GM18507 (cell line): ENCODE data around the gene RASA3.
"Not testable (repeated sequence)": the region's sequence is repeated elsewhere in the genome, so short reads cannot be mapped to it uniquely, and the experiment has no call there.

Source experiments
- DNase-seq: peaks from one replicate; pipeline ENCODE4 v3.0.0; 2011; ENCODE audit warnings: low read depth; ENCODE audit not compliant: insufficient read length; ENCODE audit errors: extremely low spot score
- FAIRE-seq: peaks from 2 replicates; lab custom pipeline; 2011; peaks lifted over from hg19 to GRCh38; lab: Jason Lieb, UNC

The RASA3 gene

GRCh38 chr13:113989585-113990300, 142.7 kb downstream of the RASA3 start:
- DNase-seq (no peak), FAIRE-seq (no peak)

- DNase-seq, FAIRE-seq: not testable (repeated sequence)
Measured at GRCh38 chr13:113988859-113989258, 143.6 kb downstream of the RASA3 start.

- FAIRE-seq (no peak), DNase-seq (no peak)
Measured at GRCh38 chr13:113982296-113982661, 150.1 kb downstream of the RASA3 start.

GRCh38 chr13:113981611-113982295, 150.7 kb downstream of the RASA3 start:
- FAIRE-seq (no peak), DNase-seq (no peak)

GRCh38 chr13:113981194-113981605, 151.2 kb downstream of the RASA3 start:
- no peak for FAIRE-seq
- no peak for DNase-seq

- no peak for FAIRE-seq
- DNase-seq: no peak
Measured at GRCh38 chr13:113980489-113981064, 151.8 kb downstream of the RASA3 start.

GRCh38 chr13:113979791-113980471, 152.5 kb downstream of the RASA3 start:
- FAIRE-seq (no peak), DNase-seq (no peak)

- DNase-seq: no peak
- FAIRE-seq: no peak
Measured at GRCh38 chr13:113978741-113979481, 153.5 kb downstream of the RASA3 start.

- DNase-seq (no peak), FAIRE-seq (no peak)
Measured at GRCh38 chr13:113977976-113978375, 154.4 kb downstream of the RASA3 start.

- DNase-seq (no peak), FAIRE-seq (no peak)
Measured at GRCh38 chr13:113976711-113977684, 155.4 kb downstream of the RASA3 start.

GRCh38 chr13:113975416-113975815, 157.0 kb downstream of the RASA3 start:
- no peak for FAIRE-seq
- no peak for DNase-seq

GRCh38 chr13:113974304-113975281, 157.8 kb downstream of the RASA3 start:
- DNase-seq (no peak), FAIRE-seq (no peak)

- DNase-seq: no peak
- FAIRE-seq: no peak
Measured at GRCh38 chr13:113973218-113974164, 158.9 kb downstream of the RASA3 start, which contains the start of gene C13orf46. C13orf46 (minus strand) TSS chr13:113974076; CDS start chr13:113973997, 79 bp downstream.

GRCh38 chr13:113972451-113973217, 159.8 kb downstream of the RASA3 start:
- FAIRE-seq (no peak), DNase-seq (no peak)

GRCh38 chr13:113971471-113972231, 160.8 kb downstream of the RASA3 start:
- no peak for FAIRE-seq

More at GRCh38 chr13:113971471-113972231, 160.8 kb downstream of the RASA3 start:
- DNase-seq: no peak
